Left colon (tissue), 2 donors: ENCODE data around the gene TVP23A. TPM values are rescaled to one million over a fixed set of nuclear protein-coding genes. Genes with fewer than 3 reads are reported as not detected.
"Not testable (repeated sequence)": the region's sequence is repeated elsewhere in the genome, so short reads cannot be mapped to it uniquely, and the experiment has no call there.

Experiments used
- ATAC-seq: fragments of 200-7000 bp; cut with Tn5 transposase; one replicate; pipeline ENCODE4 v1.9.1; 2020; ENCODE audit warnings: mild to moderate bottlenecking, moderate library complexity
- DNase-seq, 2 donors: peaks; one replicate each; pipeline ENCODE4 v3.0.0-alpha.2; 2020
- intact Hi-C, 2 donors: fragments of 100-400 bp; cut with DNase I in 1 of 2; cut with micrococcal nuclease in 1 of 2; formaldehyde crosslinking; loops; one replicate each; pipeline versions ENCODE4 v1.11.2 to v1.14.0; 2022; cut with DNase I, micrococcal nuclease
- total RNA-seq, 2 donors: library from RNA; stranded (reverse); fragmentation: NEBNext Ultra II Directional; extraction: Animal tissue kit (Norgen Biotek cat#: 25700); gene quantifications; one replicate each; pipeline ENCODE4 v1.2.1, GENCODE V29; 2021
- donor health status: DM: no; HTN: no; CAD: no.
- donor health status: DM: yes; HTN: yes; CAD: no.

The TVP23A gene
- total RNA-seq, 2 donors from 2014 or later = 0.78 TPM; not detected in 1

DNA sequence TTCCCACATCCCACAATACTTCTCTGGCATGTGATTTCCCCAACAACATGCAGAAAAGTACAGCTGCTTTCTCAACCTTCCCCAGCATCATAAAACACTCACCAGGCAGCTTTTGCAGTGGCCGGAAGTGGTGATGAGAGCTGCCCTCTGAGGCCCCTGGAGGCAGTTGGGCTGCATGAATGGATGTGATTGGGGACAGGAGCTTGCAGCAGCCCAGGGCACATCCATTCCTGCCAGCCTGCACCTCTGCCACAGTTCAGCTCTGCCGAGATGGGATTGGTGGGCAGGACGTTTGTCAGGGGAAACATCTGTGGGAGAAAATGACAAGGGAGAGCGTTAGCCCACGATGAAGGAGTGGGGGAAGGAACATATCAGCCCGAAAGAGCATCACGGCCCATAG lies 55.1 kb downstream of the TVP23A start:
- no peak for ATAC-seq
- DNase-seq = no peak
- intact Hi-C loops = loop anchor here in 1 of 2 donors (10.0 kb wide), 1 partner anchor 131 kb away; no protein-coding TSS in a partner anchor

GRCh38 chr16:10762336-10763016 lies 56.1 kb downstream of the TVP23A start:
- DNase-seq (no peak), ATAC-seq (no peak)
- intact Hi-C loops = loop anchor here in 1 of 2 donors (10.0 kb wide), 1 partner anchor 132 kb away; no protein-coding TSS in a partner anchor

- no peak for ATAC-seq
- no peak for DNase-seq
- intact Hi-C loops = loop anchor here in 1 of 2 donors (10.0 kb wide), 1 partner anchor 133 kb away; no protein-coding TSS in a partner anchor
Measured at GRCh38 chr16:10761373-10761772, 57.2 kb downstream of the TVP23A start.

DNA sequence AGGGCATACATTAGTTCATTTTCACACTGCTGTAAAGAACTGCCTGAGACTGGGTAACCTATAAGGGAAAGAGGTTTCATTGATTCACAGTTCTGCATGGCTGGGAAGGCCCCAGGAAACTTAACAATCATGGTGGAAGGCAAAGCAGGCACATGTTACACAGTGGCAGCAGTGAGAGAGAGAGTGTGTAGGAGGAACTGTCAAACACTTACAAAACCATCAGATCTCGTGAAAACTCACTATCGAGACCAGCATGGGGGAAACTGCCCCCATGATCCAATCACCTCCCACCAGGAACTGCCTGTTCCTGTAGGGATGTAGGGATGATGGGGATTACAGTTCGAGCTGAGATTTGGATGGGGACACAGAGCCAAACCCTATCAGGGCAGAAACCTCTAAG lies 57.7 kb downstream of the TVP23A start:
- DNase-seq = no peak
- no peak for ATAC-seq
- intact Hi-C loops = loop anchor here in 1 of 2 donors (10.0 kb wide), 1 partner anchor 134 kb away; no protein-coding TSS in a partner anchor

- intact Hi-C loops = loop anchor here in 1 of 2 donors (10.0 kb wide), 1 partner anchor 48 kb away; no protein-coding TSS in a partner anchor
- ATAC-seq (no peak), DNase-seq (no peak)
Measured at GRCh38 chr16:10756574-10756973, 62.0 kb downstream of the TVP23A start.

DNA sequence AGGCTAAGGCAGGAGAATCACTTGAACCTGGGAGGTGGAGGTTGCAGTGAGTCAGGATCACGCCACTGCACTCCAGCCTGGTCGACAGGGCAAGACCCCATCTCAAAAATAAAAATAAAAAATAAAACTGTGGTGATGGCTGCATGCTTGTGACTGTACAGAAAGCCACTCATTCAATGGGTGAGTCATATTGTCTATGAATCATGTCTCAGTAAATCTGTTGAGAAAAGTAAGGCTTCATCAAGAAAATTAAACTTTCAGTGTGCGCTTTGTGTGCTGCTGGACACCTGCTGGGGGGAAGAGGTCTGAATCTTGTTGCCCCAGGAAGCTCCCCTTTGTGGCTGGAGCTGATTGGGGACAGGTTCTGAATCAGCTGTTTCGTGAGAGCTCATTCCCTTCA lies 63.7 kb downstream of the TVP23A start:
- DNase-seq = no peak
- ATAC-seq = no peak
- intact Hi-C loops = loop anchor here in 1 of 2 donors (10.0 kb wide), 1 partner anchor 50 kb away; no protein-coding TSS in a partner anchor

GRCh38 chr16:10753670-10754069 lies 64.9 kb downstream of the TVP23A start:
- intact Hi-C loops = loop anchor here in 1 of 2 donors (10.0 kb wide), 1 partner anchor 51 kb away; no protein-coding TSS in a partner anchor
- ATAC-seq (no peak), DNase-seq (no peak)

GRCh38 chr16:10752843-10753523 lies 65.6 kb downstream of the TVP23A start:
- DNase-seq = peak; percentile 49 to 69
- intact Hi-C loops = loop anchor here in 1 of 2 donors (10.0 kb wide), 1 partner anchor 52 kb away; no protein-coding TSS in a partner anchor
- ATAC-seq = peak; percentile 26

GRCh38 chr16:10751291-10751697 lies 67.3 kb downstream of the TVP23A start:
- intact Hi-C loops = loop anchor here in 1 of 2 donors (10.0 kb wide), 1 partner anchor 54 kb away; no protein-coding TSS in a partner anchor
- DNase-seq (no peak), ATAC-seq (no peak)

DNA sequence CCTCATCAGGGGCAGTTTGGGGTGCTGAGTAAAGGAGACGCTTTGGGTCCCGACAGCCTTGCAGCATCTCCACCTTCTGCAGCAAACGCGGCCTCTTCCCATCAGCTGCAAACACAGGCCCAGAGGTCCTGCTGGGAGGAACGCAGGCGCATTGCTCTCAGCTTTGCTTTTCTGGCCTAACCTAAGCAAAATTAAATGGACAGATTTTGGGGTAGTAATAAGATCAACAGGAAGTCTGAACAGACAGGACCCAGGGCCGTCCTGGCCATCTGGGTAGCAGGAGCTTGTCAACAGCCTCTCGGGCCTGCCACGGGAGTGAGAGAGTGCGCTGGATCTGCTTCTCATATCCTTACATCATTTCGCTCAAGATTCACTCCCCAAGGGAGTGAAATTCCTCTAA lies 67.8 kb downstream of the TVP23A start:
- no peak for ATAC-seq
- intact Hi-C loops = loop anchor here in 1 of 2 donors (10.0 kb wide), 1 partner anchor 54 kb away; no protein-coding TSS in a partner anchor
- no peak for DNase-seq

DNA sequence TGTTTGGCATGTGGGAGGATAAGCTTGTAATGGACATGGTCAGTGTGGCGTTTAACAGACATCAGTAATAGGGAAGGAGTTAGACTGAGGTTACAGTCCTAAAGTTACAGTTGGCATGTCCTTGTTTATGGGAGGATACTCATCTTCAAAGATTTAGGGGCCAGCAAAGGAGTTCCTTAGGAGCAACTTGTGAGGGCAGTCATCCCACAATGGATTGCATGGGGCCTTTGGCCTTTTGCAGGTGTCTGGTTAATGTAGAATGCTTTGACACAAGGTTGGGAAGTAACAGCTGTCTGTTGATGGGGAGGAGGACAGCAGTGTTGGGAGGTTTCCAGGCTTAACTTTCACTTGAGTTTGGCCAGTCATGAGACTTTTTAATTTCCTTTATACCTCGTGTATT lies 72.8 kb downstream of the TVP23A start:
- DNase-seq = no peak
- no peak for ATAC-seq
- intact Hi-C loops = loop anchor here in 1 of 2 donors (10.0 kb wide), 1 partner anchor 169 kb away; no protein-coding TSS in a partner anchor

DNA sequence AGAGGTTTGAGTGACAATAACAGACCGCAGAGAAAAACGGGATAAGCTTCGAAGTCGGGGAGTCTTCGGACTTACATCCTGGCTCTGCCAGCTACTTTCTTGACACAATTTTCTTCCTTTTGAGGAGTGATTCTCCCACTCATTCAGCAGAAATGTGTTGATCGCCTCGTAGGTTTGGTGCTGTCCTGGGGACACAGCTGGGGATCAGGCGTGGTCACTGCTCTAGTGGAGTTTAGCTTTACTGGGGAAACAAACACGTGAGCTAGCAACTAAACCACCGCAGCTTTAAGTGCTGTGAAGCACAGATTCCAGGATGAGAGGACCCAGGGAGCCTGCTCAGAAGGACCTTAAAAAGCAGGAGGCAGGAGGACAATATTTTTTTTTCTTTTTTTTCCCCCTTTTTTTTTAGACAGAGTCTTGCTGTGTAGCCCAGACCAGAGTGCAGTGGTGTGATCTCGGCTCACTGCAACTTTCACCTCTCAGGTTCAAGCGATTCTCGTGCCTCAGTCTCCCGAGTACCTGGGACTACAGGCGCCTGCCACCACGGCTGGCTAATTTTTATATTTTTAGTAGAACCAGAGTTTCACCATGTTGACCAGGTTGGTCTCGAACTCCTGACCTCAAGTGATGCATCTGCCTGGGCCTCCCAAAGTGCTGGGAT lies 74.1 kb downstream of the TVP23A start:
- intact Hi-C loops = loop anchor here in 1 of 2 donors (10.0 kb wide), 1 partner anchor 170 kb away; no protein-coding TSS in a partner anchor
- DNase-seq (peak in 1 of 2 donors; percentile 45), ATAC-seq (no peak)

DNA sequence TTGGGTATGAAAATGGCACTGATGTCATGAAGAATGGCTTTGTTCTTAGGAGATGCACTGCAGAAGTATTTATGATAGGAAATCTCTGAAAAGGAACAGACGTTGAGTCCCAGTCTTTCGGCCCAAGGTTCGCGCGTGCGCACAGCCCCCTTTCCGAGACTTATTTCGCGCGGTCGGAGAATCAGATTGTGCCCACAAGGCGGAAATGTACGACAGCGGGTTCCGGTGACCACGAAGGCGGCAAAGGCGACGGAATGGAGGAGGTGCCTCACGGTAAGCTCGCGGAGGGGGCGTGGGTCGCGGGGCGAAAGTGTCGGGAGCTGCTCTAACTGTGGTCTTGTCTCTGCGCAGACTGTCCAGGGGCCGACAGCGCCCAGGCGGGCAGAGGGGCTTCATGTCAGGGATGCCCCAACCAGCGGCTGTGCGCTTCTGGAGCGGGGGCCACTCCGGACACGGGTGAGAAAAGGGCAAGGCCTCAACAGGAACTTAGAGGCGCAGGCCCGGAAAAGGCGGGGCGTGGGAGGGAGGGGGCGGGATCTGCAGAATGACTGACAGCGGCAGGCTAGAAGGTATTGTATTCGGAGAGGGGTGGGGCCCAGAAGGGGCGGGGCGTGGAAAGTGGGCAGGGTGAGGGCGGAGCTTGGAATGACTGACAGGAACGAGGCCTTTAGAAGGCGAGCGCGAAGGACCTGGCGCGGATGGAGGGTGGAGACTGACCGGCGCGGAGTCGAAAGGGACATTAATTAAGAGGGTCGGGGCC lies 74.8 kb downstream of the TVP23A start, which contains the start of gene NUBP1:
NUBP1 (plus strand) TSS at position 233 of the 760 bp plus-strand sequence; CDS start at position 255, 22 bp downstream.
- peak; percentile 97 for ATAC-seq
- peak; percentile 99 for DNase-seq
- intact Hi-C loops = loop anchor here in 1 of 2 donors (10.0 kb wide), 1 partner anchor 171 kb away; no protein-coding TSS in a partner anchor

DNA sequence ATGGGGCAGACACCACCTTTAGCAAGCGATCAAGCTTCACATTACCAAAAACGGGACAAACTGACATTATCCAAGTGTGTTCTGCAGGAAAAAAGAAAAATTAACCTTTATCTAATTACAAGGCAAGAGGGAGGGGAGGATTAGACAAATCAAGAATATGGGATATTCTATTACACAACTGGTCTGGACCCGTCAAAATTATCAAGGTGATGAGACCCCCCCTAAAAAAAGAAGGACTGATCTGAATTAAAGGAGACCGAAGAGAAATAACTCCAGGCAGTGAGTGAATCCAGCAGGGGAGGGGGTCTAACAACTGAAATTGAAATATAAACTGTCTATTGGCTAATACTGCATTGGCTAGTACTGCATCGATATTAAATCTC lies 75.4 kb downstream of the TVP23A start:
- DNase-seq = no peak
- ATAC-seq = no peak
- intact Hi-C loops = loop anchor here in 1 of 2 donors (10.0 kb wide), 1 partner anchor 172 kb away; no protein-coding TSS in a partner anchor

DNA sequence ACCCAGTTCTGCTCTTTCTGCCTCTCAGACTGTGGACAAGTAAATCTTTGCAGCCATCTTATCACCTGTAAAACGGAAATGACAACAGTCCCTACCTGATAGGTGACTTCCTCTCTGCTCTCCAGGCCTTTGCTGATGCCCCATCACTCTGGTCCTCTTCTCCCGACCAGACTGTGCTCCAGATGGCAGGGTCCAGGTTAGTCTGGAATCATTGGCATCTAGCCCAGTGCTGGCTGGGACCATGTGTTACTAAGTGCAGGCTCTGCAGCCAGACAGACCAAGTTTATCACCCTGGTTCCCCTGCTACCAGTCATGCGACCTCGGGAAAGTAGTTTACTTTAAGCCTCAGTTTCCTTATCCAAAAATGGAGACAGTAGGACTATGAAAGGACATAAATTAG lies 76.8 kb downstream of the TVP23A start:
- ATAC-seq = no peak
- no peak for DNase-seq
- intact Hi-C loops = loop anchor here in 1 of 2 donors (10.0 kb wide), 1 partner anchor 173 kb away; no protein-coding TSS in a partner anchor

DNA sequence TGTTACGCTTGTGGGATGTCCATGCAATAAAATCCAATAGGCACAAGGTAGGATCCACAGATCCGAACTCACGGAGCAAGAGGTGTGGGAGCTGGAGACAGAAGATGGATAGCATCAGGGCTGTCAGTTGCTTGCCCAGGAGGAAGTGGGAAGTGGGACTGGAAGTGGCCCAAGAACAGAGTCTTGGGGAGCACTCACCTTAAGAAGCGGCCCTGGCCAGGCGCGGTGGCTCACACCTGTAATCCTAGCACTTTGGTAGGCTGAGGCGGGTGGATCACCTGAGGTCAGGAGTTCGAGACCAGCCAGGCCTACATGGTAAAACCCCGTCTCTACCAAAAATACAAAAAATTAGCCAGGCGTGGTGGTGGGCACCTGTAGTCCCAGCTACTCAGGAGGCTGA lies 77.3 kb downstream of the TVP23A start:
- DNase-seq, ATAC-seq: not testable (repeated sequence)
- intact Hi-C loops = loop anchor here in 1 of 2 donors (10.0 kb wide), 1 partner anchor 174 kb away; no protein-coding TSS in a partner anchor

DNA sequence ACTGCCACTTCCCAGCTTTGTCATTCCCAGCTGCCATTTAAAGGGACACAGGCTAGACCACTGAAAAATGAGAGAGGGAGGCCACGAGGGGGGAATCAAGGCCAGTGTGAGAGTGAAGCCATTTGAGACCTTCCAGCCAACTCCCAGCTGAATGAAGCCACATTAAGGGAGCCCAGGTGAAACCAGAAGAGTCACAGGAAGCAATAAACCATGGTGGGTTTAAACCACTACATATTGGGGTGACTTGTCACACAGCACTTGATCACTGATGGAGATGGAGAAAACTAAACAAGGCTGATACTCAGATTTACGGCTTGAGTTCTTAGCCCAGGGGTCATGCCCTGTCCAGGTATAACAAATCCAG lies 77.8 kb downstream of the TVP23A start:
- DNase-seq (no peak), ATAC-seq (no peak)
- intact Hi-C loops = loop anchor here in 1 of 2 donors (10.0 kb wide), 1 partner anchor 174 kb away; no protein-coding TSS in a partner anchor
